Stomach (tissue), 4 donors: Measurements from ENCODE around the gene P2RX3.

Experiments
- CTCF ChIP-seq, 7 experiments: fragments of 450-650 bp in 4 of 7; fragments of 200-600 bp in 3 of 7; sonication (generic) in 3 of 7; IDR thresholded peaks; one replicate each; pipeline ENCODE4 v1.5.1; 2016 to 2019; ENCODE audit warnings: antibody characterized with exemption in 7 of 7, control low read depth in 2 of 7, mild to moderate bottlenecking in 1 of 7
- POLR2A ChIP-seq, 4 donors: fragments of 450-650 bp; IDR thresholded peaks; one replicate each; pipeline ENCODE4 v1.6.1; 2016; ENCODE audit warnings: antibody characterized with exemption in 4 of 4, control low read depth in 2 of 4, mild to moderate bottlenecking in 1 of 4, moderate library complexity in 1 of 4

DNA sequence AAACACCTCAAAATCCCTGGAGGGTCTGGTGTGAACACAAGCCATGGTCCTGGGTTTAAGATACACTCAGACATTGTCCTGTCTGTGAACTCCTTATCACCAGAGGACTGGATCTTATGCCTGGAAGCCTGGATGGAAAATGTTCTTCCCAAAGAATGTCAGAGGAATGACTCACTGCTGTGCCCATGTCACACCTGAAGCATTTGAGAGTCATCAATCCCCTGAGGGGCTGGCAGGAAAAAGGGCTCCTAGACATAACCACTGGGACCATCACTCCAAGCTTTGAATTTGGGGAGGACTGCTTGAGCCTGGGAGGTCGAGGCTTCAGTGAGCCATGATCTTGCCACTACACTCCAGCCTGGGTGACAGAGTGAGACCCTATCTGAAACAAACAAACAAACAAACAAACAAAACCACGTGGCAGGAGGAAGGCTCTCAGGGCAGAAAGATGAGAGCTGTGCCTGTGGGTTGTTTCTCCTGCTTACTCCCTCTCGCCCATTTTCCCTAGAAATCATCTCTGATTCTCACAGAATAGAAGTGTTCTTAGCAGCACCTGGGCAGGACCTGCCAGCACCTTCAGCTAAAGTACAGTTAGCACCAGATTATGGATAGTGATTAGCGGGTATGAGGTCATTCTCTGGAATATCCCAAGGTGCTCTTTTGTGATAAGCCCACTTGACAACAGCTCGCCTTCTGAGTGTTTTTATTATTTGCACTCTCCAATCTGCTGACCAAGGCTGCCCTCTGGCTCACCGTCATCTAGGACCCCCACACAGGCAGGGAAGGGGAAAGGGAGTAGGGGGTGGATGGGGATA lies 64.2 kb downstream of the P2RX3 start:
- TF ChIP-seq CTCF (IDR thresholded peaks at IDR 0.05), result no peak
- no peak for TF ChIP-seq POLR2A (IDR thresholded peaks at IDR 0.05)
